Adrenal gland (tissue), 12 donors: ENCODE results near the gene TMEM150A. TPM values are rescaled to one million over a fixed set of nuclear protein-coding genes. Genes with fewer than 3 reads are reported as not detected.
"Not testable (repeated sequence)": the region's sequence is repeated elsewhere in the genome, so short reads cannot be mapped to it uniquely, and the experiment has no call there.

Experiments used
- DNase-seq, 7 donors: peaks; one replicate each; pipeline ENCODE4 v3.0.0-alpha.2; 2019 to 2020
- H3K27ac ChIP-seq, 5 donors: fragments of 200-600 bp; sonication (generic) in 4 of 5; 1 replicate in 3 of 5; 2 replicates in 2 of 5; pipeline versions ENCODE4 v1.5.1 to v1.8.0; 2016 to 2020; ENCODE audit warnings: mild to moderate bottlenecking in 1 of 5
- H3K27me3 ChIP-seq: fragments of 200-600 bp; 2 replicates; pipeline ENCODE4 v1.8.0; 2021
- H3K36me3 ChIP-seq, 2 donors: fragments of 200-600 bp; replicated peaks in 1 of 2; 1 replicate in 1 of 2; 2 replicates in 1 of 2; pipeline versions ENCODE4 v1.5.1 to v1.8.0; 2018 to 2022
- H3K4me1 ChIP-seq, 2 donors: fragments of 200-600 bp; replicated peaks in 1 of 2; 1 replicate in 1 of 2; 2 replicates in 1 of 2; pipeline versions ENCODE4 v1.5.1 to v1.8.0; 2018 to 2021
- H3K4me3 ChIP-seq, 4 donors: fragments of 200-600 bp; sonication (generic) in 3 of 4; one replicate each; pipeline ENCODE4 v1.5.1; 2016 to 2018
- H3K9me3 ChIP-seq, 3 donors: fragments of 200-600 bp; sonication (generic) in 1 of 3; replicated peaks in 1 of 3; 1 replicate in 2 of 3; 2 replicates in 1 of 3; pipeline versions ENCODE4 v1.5.1 to v1.8.0; 2016 to 2021
- POLR2A ChIP-seq, 2 donors: fragments of 450-650 bp; IDR thresholded peaks; one replicate each; pipeline ENCODE4 v1.6.1; 2017; ENCODE audit warnings: antibody characterized with exemption in 2 of 2, mild to moderate bottlenecking in 2 of 2, moderate library complexity in 1 of 2
- WGBS, 4 donors: extraction: QIAGEN DNeasy Blood & Tissue Kit in 2 of 4; methylation state at CpG; one replicate each; pipeline versions ENCODE4 v1.1.5 to v1.1.7; 2013 to 2017; 5-methylcytosine and 5-hydroxymethylcytosine counted together
- intact Hi-C, 2 donors: fragments of 100-400 bp; cut with DNase I; formaldehyde crosslinking; loops; one replicate each; pipeline versions ENCODE4 v1.14.1 to v1.15.0; 2022 to 2023
- polyA plus RNA-seq, 3 donors: library from polyadenylated mRNA; stranded (reverse); fragments of 200-250 nt in 2 of 3; fragments of 350-450 nt in 1 of 3; fragmentation: Illumina TruSeq in 1 of 3; extraction: RNeasy Lipid Tissue Mini Kit (QIAGEN cat#74804) in 1 of 3; gene quantifications; one replicate each; pipeline ENCODE4 v1.2.3, GENCODE V29; 2013 to 2014
- total RNA-seq, 9 donors: library from RNA; depleted of rRNA in 4 of 9; stranded (reverse); fragments of >200 nt in 4 of 9; fragments of 120-200 nt in 1 of 9; fragmentation: NEBNext Ultra II Directional in 1 of 9; extraction: Animal tissue kit (Norgen Biotek cat#: 25700) in 1 of 9; gene quantifications; one replicate each; pipeline versions ENCODE4 v1.1.0 to v1.2.4, GENCODE V29; 2013 to 2023
- TF ChIP-seq, protein P1 (sequence below), 6 experiments: fragments of 450-650 bp in 4 of 6; fragments of 200-600 bp in 2 of 6; sonication (generic) in 1 of 6; IDR thresholded peaks; 1 replicate in 5 of 6; 2 replicates in 1 of 6; pipeline versions ENCODE4 v1.5.1 to v1.8.0; 2016 to 2021; ENCODE audit warnings: antibody characterized with exemption in 6 of 6, mild to moderate bottlenecking in 2 of 6, moderate library complexity in 1 of 6
- donor health status: healthy with polysubstance abuse.
- donor health status: Bipolar disorder and iron deficiency.
- donor health status: DM: yes; HTN: yes; CAD: no.
- donor health status: DM: no; HTN: no; CAD: no.
- donor health status: DM: no; HTN: no; CAD: no.
- donor health status: DM: yes; HTN: yes; CAD: no.

The TMEM150A gene
- total and polyA plus RNA-seq, 12 donors, result 11.6 to 79.1 (median 22.6) TPM

- Histone ChIP-seq H3K36me3 (peaks cover 0 to 31% of the 10 kb centered on the region in 2 donors), H3K27me3 (no peaks in the 10 kb centered on the region), H3K4me1 (peaks cover 15 to 41% of the 10 kb centered on the region in 2 donors), H3K4me3 (peak overlapping the region; percentile 32 to 83 (median 76)), H3K27ac (peak overlapping the region; percentile 79 to 94 (median 89)), H3K9me3 (no peaks in the 10 kb centered on the region)
- intact Hi-C loops, result no loop called here
- 16 to 29% (median 21%) methylated on average over 9 to 13 of the region's 13 CpGs for WGBS, 4 donors
- TF ChIP-seq, protein P1, sequence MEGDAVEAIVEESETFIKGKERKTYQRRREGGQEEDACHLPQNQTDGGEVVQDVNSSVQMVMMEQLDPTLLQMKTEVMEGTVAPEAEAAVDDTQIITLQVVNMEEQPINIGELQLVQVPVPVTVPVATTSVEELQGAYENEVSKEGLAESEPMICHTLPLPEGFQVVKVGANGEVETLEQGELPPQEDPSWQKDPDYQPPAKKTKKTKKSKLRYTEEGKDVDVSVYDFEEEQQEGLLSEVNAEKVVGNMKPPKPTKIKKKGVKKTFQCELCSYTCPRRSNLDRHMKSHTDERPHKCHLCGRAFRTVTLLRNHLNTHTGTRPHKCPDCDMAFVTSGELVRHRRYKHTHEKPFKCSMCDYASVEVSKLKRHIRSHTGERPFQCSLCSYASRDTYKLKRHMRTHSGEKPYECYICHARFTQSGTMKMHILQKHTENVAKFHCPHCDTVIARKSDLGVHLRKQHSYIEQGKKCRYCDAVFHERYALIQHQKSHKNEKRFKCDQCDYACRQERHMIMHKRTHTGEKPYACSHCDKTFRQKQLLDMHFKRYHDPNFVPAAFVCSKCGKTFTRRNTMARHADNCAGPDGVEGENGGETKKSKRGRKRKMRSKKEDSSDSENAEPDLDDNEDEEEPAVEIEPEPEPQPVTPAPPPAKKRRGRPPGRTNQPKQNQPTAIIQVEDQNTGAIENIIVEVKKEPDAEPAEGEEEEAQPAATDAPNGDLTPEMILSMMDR (IDR thresholded peaks at IDR 0.05), result no peak
- TF ChIP-seq POLR2A (IDR thresholded peaks at IDR 0.05), result no peak
- DNase-seq, result no peak
Observed at GRCh38 chr2:85594715-85595300, 7.7 kb downstream of the TMEM150A start.

DNA sequence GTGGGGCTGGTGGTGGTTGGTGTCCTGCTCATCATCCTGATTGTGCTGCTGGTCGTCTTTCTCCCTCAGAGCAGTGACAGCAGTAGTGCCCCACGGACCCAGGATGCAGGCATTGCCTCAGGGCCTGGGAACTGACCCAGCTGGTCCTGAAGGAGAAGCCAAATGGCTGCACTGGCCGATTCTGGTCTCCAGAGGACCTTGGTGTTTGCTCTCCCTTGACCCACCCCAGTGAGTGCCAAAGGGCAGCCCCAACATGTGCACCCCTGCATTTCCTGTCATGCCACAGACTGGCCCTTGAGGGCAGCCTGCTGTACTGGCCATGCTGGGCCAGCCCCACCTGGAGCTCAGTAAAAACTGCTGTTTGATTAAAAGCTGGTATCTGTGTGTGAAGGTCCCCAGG, 9.5 kb downstream of the TMEM150A start:
- WGBS, 4 donors, result 43 to 100% (median 80%) methylated on average over 2 to 3 of the region's 3 CpGs
- peak in 1 of 7 donors; percentile 15 for DNase-seq
- Histone ChIP-seq H3K36me3 (peaks cover 0 to 13% of the 10 kb centered on the region in 2 donors), H3K27ac (peak overlapping the region in 1 of 5 donors; percentile 13), H3K4me3 (no peak overlapping the region), H3K4me1 (peaks cover 15 to 59% of the 10 kb centered on the region in 2 donors), H3K27me3 (no peaks in the 10 kb centered on the region), H3K9me3 (no peaks in the 10 kb centered on the region)
- intact Hi-C loops, result no loop called here
- TF ChIP-seq, protein P1 (IDR thresholded peaks at IDR 0.05), result no peak
- no peak for TF ChIP-seq POLR2A (IDR thresholded peaks at IDR 0.05)

DNA sequence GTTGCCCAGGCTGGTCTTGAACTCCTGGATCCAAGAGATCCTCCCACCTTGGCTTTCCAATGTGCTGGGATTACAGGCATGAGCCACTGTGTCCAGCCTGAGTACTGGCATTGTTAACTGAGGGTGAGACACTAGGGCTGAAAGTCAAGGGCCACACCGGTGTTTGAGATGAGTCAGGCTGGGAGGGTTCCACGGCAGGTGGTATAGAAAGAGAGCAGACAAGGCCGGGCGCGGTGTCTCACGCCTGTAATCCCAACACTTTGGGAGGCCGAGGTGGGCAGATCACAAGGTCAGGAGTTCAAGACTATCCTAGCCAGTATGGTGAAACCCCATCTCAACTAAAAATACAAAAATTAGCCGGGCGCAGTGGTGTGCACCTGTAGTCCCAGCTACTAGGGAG, 10.2 kb downstream of the TMEM150A start:
- H3K9me3 ChIP-seq, intact Hi-C loops, H3K36me3 ChIP-seq, H3K27me3 ChIP-seq, H3K4me3 ChIP-seq, DNase-seq: not testable (repeated sequence)
- H3K27ac ChIP-seq, result peak overlapping the region in 2 of 5 donors; percentile 88 to 92
- 90 to 93% (median 91%) methylated on average over 6 to 9 of the region's 9 CpGs for WGBS, 4 donors
- peaks cover 15 to 66% of the 10 kb centered on the region in 2 donors for H3K4me1 ChIP-seq

DNA sequence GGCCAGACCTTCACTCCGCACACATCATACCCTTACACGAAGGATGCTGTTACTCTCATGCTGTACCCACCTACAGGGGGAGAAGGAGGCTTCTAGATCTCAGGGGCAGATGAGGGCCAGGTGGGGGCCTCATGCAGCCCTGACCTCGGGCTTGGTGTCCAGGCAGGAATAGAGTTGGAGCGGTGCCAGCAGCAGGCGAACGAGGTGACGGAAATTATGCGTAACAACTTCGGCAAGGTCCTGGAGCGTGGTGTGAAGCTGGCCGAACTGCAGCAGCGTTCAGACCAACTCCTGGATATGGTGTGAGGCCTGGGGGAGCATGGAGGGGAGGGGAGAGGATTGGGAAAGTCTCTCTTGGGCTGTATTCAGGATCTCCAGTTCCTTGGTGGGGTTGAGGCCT, 10.9 kb downstream of the TMEM150A start:
- TF ChIP-seq POLR2A (IDR thresholded peaks at IDR 0.05), result no peak
- TF ChIP-seq, protein P1 (IDR thresholded peaks at IDR 0.05), result no peak
- no peaks in the 10 kb centered on the region for H3K36me3 ChIP-seq
- peak in 2 of 7 donors; percentile 34 to 39 for DNase-seq
- intact Hi-C loops, result no loop called here
- peaks cover 13 to 67% of the 10 kb centered on the region in 2 donors for H3K4me1 ChIP-seq
- 58 to 78% (median 66%) methylated on average over 12 of the region's 12 CpGs for WGBS, 4 donors
- no peaks in the 10 kb centered on the region for H3K9me3 ChIP-seq
- H3K4me3 ChIP-seq, result no peak overlapping the region
- H3K27ac ChIP-seq, result peak overlapping the region in 4 of 5 donors; percentile 33 to 92 (median 65)
- no peaks in the 10 kb centered on the region for H3K27me3 ChIP-seq

- Histone ChIP-seq H3K27ac (peak overlapping the region; percentile 33 to 92 (median 49)), H3K27me3 (no peaks in the 10 kb centered on the region), H3K36me3 (no peaks in the 10 kb centered on the region), H3K4me3 (no peak overlapping the region), H3K9me3 (no peaks in the 10 kb centered on the region), H3K4me1 (peaks cover 11 to 66% of the 10 kb centered on the region in 2 donors)
- intact Hi-C loops, result no loop called here
- 61 to 91% (median 74%) methylated on average over 2 of the region's 2 CpGs for WGBS, 4 donors
- no peak for TF ChIP-seq POLR2A (IDR thresholded peaks at IDR 0.05)
- TF ChIP-seq, protein P1 (IDR thresholded peaks at IDR 0.05), result no peak
- no peak for DNase-seq
Observed at GRCh38 chr2:85590950-85591349, 11.5 kb downstream of the TMEM150A start.
